ENCODE results near the gene SPINK1. TPM values are rescaled to one million over a fixed set of nuclear protein-coding genes. Genes with fewer than 3 reads are reported as not detected.

The SPINK1 gene
- total RNA-seq, 8 experiments from 2014 or later, result not detected

GRCh38 chr5:147789820-147790219 lies 41.7 kb downstream of the SPINK1 start:
- in situ Hi-C loops (cut with MboI; ENCODE audit: low pct_unique_long_range_greater_than_20kb in 2 of 9, low sequenced_read_pairs in 9 of 9, unreplicated experiment in 9 of 9), result no loop called here
- 0 to 100% (median 79%) methylated on average over 2 of the region's 2 CpGs; no CpG with 5 or more reads in 3 of the 10 experiments for WGBS, 10 experiments
- no peak for ATAC-seq (replicated peaks in 6 of 8)

GRCh38 chr5:147788023-147788422 lies 43.4 kb downstream of the SPINK1 start:
- in situ Hi-C loops (cut with MboI; ENCODE audit: low pct_unique_long_range_greater_than_20kb in 2 of 9, low sequenced_read_pairs in 9 of 9, unreplicated experiment in 9 of 9), result no loop called here
- Histone ChIP-seq H3K4me3 (no peak overlapping the region), H3K27ac (no peak overlapping the region), H3K4me1 (replicated peaks in 1 of 2) (no peaks in the 10 kb centered on the region)
- ATAC-seq (replicated peaks in 6 of 8), result no peak

More at GRCh38 chr5:147789820-147790219, 41.7 kb downstream of the SPINK1 start:
- H3K4me1 ChIP-seq (replicated peaks in 1 of 2), result no peaks in the 10 kb centered on the region
- H3K27ac ChIP-seq, result no peak overlapping the region
- H3K4me3 ChIP-seq, result no peak overlapping the region

GRCh38 chr5:147786142-147786541 lies 45.3 kb downstream of the SPINK1 start:
- Histone ChIP-seq H3K4me3 (no peak overlapping the region), H3K27ac (no peak overlapping the region), H3K4me1 (replicated peaks in 1 of 2) (no peaks in the 10 kb centered on the region)
- in situ Hi-C loops (cut with MboI; ENCODE audit: low pct_unique_long_range_greater_than_20kb in 2 of 9, low sequenced_read_pairs in 9 of 9, unreplicated experiment in 9 of 9), result no loop called here
- no peak for ATAC-seq (replicated peaks in 6 of 8)
- 0 to 100% (median 60%) methylated on average over 1 to 2 of the region's 2 CpGs; no CpG with 5 or more reads in 1 of the 10 experiments for WGBS, 10 experiments

- no peak for ATAC-seq (replicated peaks in 6 of 8)
- peaks cover 4 to 7% of the 10 kb centered on the region in 2 donors for H3K4me1 ChIP-seq (replicated peaks in 1 of 2)
- WGBS, 10 experiments, result 14 to 100% (median 86%) methylated on average over 2 to 8 of the region's 8 CpGs; no CpG with 5 or more reads in 1 of the 10 experiments
- in situ Hi-C loops (cut with MboI; ENCODE audit: low pct_unique_long_range_greater_than_20kb in 2 of 9, low sequenced_read_pairs in 9 of 9, unreplicated experiment in 9 of 9), result no loop called here
- H3K4me3 ChIP-seq, result no peak overlapping the region
- no peak overlapping the region for H3K27ac ChIP-seq
Observed at GRCh38 chr5:147784146-147784987, 47.1 kb downstream of the SPINK1 start.

- in situ Hi-C loops (cut with MboI; ENCODE audit: low pct_unique_long_range_greater_than_20kb in 2 of 9, low sequenced_read_pairs in 9 of 9, unreplicated experiment in 9 of 9), result no loop called here
- Histone ChIP-seq H3K27ac (peak within 1 kb of the TSS; percentile 86 to 89), H3K4me3 (peak within 1 kb of the TSS; percentile 46 to 73 (median 63)), H3K4me1 (replicated peaks in 1 of 2) (peaks cover 8 to 26% of the 10 kb centered on the region in 2 donors)
- 0 to 6% (median 0%) methylated on average over 1 to 6 of the region's 19 CpGs; no CpG with 5 or more reads in 2 of the 10 experiments for WGBS, 10 experiments
- peak; percentile 81 to 97 (median 96) for ATAC-seq (replicated peaks in 6 of 8)
Observed at GRCh38 chr5:147782110-147783028, 49.1 kb downstream of the SPINK1 start, which contains the start of gene JAKMIP2. TSS of gene JAKMIP2 (minus strand) at chr5:147782728. CDS start at chr5:147671806, 110,922 bp downstream.

GRCh38 chr5:147780924-147781573 lies 50.4 kb downstream of the SPINK1 start:
- ATAC-seq (replicated peaks in 6 of 8), result no peak
- WGBS, 10 experiments, result 0 to 40% (median 3%) methylated on average over 2 to 5 of the region's 5 CpGs; no CpG with 5 or more reads in 2 of the 10 experiments
- Histone ChIP-seq H3K4me3 (peak overlapping the region; percentile 46 to 73 (median 63)), H3K4me1 (replicated peaks in 1 of 2) (peaks cover 12 to 31% of the 10 kb centered on the region in 2 donors), H3K27ac (peak overlapping the region; percentile 86 to 89)
- in situ Hi-C loops (cut with MboI; ENCODE audit: low pct_unique_long_range_greater_than_20kb in 2 of 9, low sequenced_read_pairs in 9 of 9, unreplicated experiment in 9 of 9), result no loop called here

- Histone ChIP-seq H3K27ac (no peak overlapping the region), H3K4me3 (peak overlapping the region; percentile 46 to 73 (median 63)), H3K4me1 (replicated peaks in 1 of 2) (peaks cover 12 to 31% of the 10 kb centered on the region in 2 donors)
- 0 to 78% (median 52%) methylated on average over 1 of the region's 1 CpG; no CpG with 5 or more reads in 4 of the 10 experiments for WGBS, 10 experiments
- in situ Hi-C loops (cut with MboI; ENCODE audit: low pct_unique_long_range_greater_than_20kb in 2 of 9, low sequenced_read_pairs in 9 of 9, unreplicated experiment in 9 of 9), result no loop called here
- no peak for ATAC-seq (replicated peaks in 6 of 8)
Observed at GRCh38 chr5:147779694-147780093, 51.8 kb downstream of the SPINK1 start.

GRCh38 chr5:147776989-147777388 lies 54.5 kb downstream of the SPINK1 start:
- Histone ChIP-seq H3K4me1 (replicated peaks in 1 of 2) (peaks cover 12 to 40% of the 10 kb centered on the region in 2 donors), H3K27ac (no peak overlapping the region), H3K4me3 (no peak overlapping the region)
- in situ Hi-C loops (cut with MboI; ENCODE audit: low pct_unique_long_range_greater_than_20kb in 2 of 9, low sequenced_read_pairs in 9 of 9, unreplicated experiment in 9 of 9), result no loop called here
- WGBS, 10 experiments, result 11 to 90% (median 70%) methylated on average over 1 to 4 of the region's 4 CpGs
- peak in 5 of 8 experiments; percentile 23 to 52 (median 32) for ATAC-seq (replicated peaks in 6 of 8)

Other genes with a start within 250 kb of the SPINK1 start
- gene JAKMIP2, start 48.9 kb downstream of the SPINK1 start, total RNA-seq, result 10 to 100 TPM in 6 of 8 experiments, under 1 TPM in 2; 0.36 to 43.3 (median 32.7) TPM
- 1 to 10 TPM in 1 of 8 experiments, not detected in 7; 1.1 TPM for gene SCGB3A2, start 47.0 kb upstream of the SPINK1 start, total RNA-seq
- 1 to 10 TPM in 1 of 8 experiments, not detected in 7; 2.8 TPM for gene C5orf46, start 74.9 kb upstream of the SPINK1 start, total RNA-seq
- 1 to 10 TPM in 1 of 8 experiments, under 1 TPM in 4, not detected in 3; 0.05 to 8.3 (median 0.15) TPM for gene SPINK5, start 232.3 kb upstream of the SPINK1 start, total RNA-seq